ENCODE data around the gene TEX264.

Gene TEX264

GRCh38 chr3:51722362-51722761, 51.3 kb downstream of the TEX264 start:
- no peak for DNase-seq (ENCODE audit: low read depth, low spot score)
- H3K9ac ChIP-seq (ENCODE audit: insufficient read length, low read depth) = no peak overlapping the region
- H3K4me3 ChIP-seq (ENCODE audit: insufficient read length, low read depth) = no peak overlapping the region
- H3K36me3 ChIP-seq (ENCODE audit: insufficient read depth, insufficient read length, low read length) = no peaks in the 10 kb centered on the region
- no peaks in the 10 kb centered on the region for H3K9me3 ChIP-seq (ENCODE audit: insufficient read depth, low read length)
- peaks cover 2% of the 10 kb centered on the region for H3K4me1 ChIP-seq (ENCODE audit: insufficient read depth, insufficient read length)
- no peak for TF ChIP-seq ZNF274 (IDR thresholded peaks at IDR 0.05; ENCODE audit: low read depth, low read length)
- no peak for TF ChIP-seq SUZ12 (IDR thresholded peaks at IDR 0.05; ENCODE audit: extremely low read depth, insufficient read depth, insufficient read length)
- no peak for TF ChIP-seq YY1 (IDR thresholded peaks at IDR 0.05; ENCODE audit: insufficient read depth, insufficient read length)
- no peaks in the 10 kb centered on the region for H3K27me3 ChIP-seq (ENCODE audit: insufficient read depth, insufficient read length)

DNA sequence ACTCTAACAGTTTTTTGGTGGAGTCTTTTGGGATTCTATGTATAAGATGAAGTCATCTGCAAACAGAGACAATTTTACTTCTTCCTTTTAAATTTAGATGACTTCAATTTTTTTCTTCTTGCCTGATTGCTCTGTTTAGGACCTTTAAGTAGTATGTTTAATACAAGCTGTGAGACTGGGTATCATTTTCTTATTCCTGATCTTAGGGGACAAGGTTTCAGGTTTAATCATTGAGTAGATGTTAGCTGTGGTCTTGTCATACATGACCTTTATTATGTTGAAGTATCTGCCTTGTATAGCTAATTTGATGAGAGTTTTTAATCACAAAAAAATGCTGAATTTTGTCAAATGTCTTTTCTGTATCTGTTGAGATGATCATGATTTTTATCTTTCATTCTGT, 56.4 kb downstream of the TEX264 start:
- no peak for DNase-seq (ENCODE audit: low read depth, low spot score)
- no peak overlapping the region for H3K9ac ChIP-seq (ENCODE audit: insufficient read length, low read depth)
- no peaks in the 10 kb centered on the region for H3K9me3 ChIP-seq (ENCODE audit: insufficient read depth, low read length)
- no peak overlapping the region for H3K4me3 ChIP-seq (ENCODE audit: insufficient read length, low read depth)
- H3K27me3 ChIP-seq (ENCODE audit: insufficient read depth, insufficient read length) = no peaks in the 10 kb centered on the region
- no peaks in the 10 kb centered on the region for H3K36me3 ChIP-seq (ENCODE audit: insufficient read depth, insufficient read length, low read length)
- no peaks in the 10 kb centered on the region for H3K4me1 ChIP-seq (ENCODE audit: insufficient read depth, insufficient read length)
- TF ChIP-seq ZNF274 (IDR thresholded peaks at IDR 0.05; ENCODE audit: low read depth, low read length) (no peak), SUZ12 (IDR thresholded peaks at IDR 0.05; ENCODE audit: extremely low read depth, insufficient read depth, insufficient read length) (no peak), YY1 (IDR thresholded peaks at IDR 0.05; ENCODE audit: insufficient read depth, insufficient read length) (no peak)

GRCh38 chr3:51729042-51729633, 58.1 kb downstream of the TEX264 start:
- Histone ChIP-seq H3K4me3 (ENCODE audit: insufficient read length, low read depth) (no peak overlapping the region), H3K9ac (ENCODE audit: insufficient read length, low read depth) (no peak overlapping the region), H3K4me1 (ENCODE audit: insufficient read depth, insufficient read length) (no peaks in the 10 kb centered on the region), H3K27me3 (ENCODE audit: insufficient read depth, insufficient read length) (no peaks in the 10 kb centered on the region), H3K9me3 (ENCODE audit: insufficient read depth, low read length) (no peaks in the 10 kb centered on the region), H3K36me3 (ENCODE audit: insufficient read depth, insufficient read length, low read length) (no peaks in the 10 kb centered on the region)
- TF ChIP-seq YY1 (IDR thresholded peaks at IDR 0.05; ENCODE audit: insufficient read depth, insufficient read length) (no peak), ZNF274 (IDR thresholded peaks at IDR 0.05; ENCODE audit: low read depth, low read length) (no peak), SUZ12 (IDR thresholded peaks at IDR 0.05; ENCODE audit: extremely low read depth, insufficient read depth, insufficient read length) (no peak)
- DNase-seq (ENCODE audit: low read depth, low spot score) = no peak

- no peaks in the 10 kb centered on the region for H3K36me3 ChIP-seq (ENCODE audit: insufficient read depth, insufficient read length, low read length)
- no peak for DNase-seq (ENCODE audit: low read depth, low spot score)
- no peaks in the 10 kb centered on the region for H3K4me1 ChIP-seq (ENCODE audit: insufficient read depth, insufficient read length)
- H3K4me3 ChIP-seq (ENCODE audit: insufficient read length, low read depth) = no peak overlapping the region
- no peaks in the 10 kb centered on the region for H3K9me3 ChIP-seq (ENCODE audit: insufficient read depth, low read length)
- no peak for TF ChIP-seq SUZ12 (IDR thresholded peaks at IDR 0.05; ENCODE audit: extremely low read depth, insufficient read depth, insufficient read length)
- no peak for TF ChIP-seq ZNF274 (IDR thresholded peaks at IDR 0.05; ENCODE audit: low read depth, low read length)
- no peak for TF ChIP-seq YY1 (IDR thresholded peaks at IDR 0.05; ENCODE audit: insufficient read depth, insufficient read length)
- H3K27me3 ChIP-seq (ENCODE audit: insufficient read depth, insufficient read length) = no peaks in the 10 kb centered on the region
- no peak overlapping the region for H3K9ac ChIP-seq (ENCODE audit: insufficient read length, low read depth)
These were observed 63.0 kb downstream of the TEX264 start for GRCh38 chr3:51733859-51734571.

DNA sequence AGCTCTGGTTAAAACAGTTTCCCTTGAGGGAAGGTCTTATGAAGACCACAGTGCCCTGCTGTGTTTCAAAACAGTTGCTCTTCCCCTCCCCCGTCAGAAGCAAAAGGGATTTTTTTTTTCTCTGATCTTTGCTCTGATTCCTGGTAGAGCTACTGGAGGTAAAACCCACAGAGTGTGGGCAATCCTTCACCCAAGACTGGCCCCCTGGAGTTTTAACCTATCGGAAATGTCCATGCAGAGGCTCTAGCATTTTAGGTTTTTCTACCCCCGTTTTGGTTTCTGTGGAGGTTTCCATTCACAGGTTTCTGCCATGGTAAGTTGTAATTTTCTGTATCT, 63.5 kb downstream of the TEX264 start:
- no peak overlapping the region for H3K4me3 ChIP-seq (ENCODE audit: insufficient read length, low read depth)
- H3K27me3 ChIP-seq (ENCODE audit: insufficient read depth, insufficient read length) = no peaks in the 10 kb centered on the region
- H3K9ac ChIP-seq (ENCODE audit: insufficient read length, low read depth) = no peak overlapping the region
- no peaks in the 10 kb centered on the region for H3K4me1 ChIP-seq (ENCODE audit: insufficient read depth, insufficient read length)
- H3K9me3 ChIP-seq (ENCODE audit: insufficient read depth, low read length) = no peaks in the 10 kb centered on the region
- peak; percentile 16 for DNase-seq (ENCODE audit: low read depth, low spot score)
- TF ChIP-seq ZNF274 (IDR thresholded peaks at IDR 0.05; ENCODE audit: low read depth, low read length) (no peak), SUZ12 (IDR thresholded peaks at IDR 0.05; ENCODE audit: extremely low read depth, insufficient read depth, insufficient read length) (no peak), YY1 (IDR thresholded peaks at IDR 0.05; ENCODE audit: insufficient read depth, insufficient read length) (no peak)
- H3K36me3 ChIP-seq (ENCODE audit: insufficient read depth, insufficient read length, low read length) = no peaks in the 10 kb centered on the region

GRCh38 chr3:51735039-51735438, 64.0 kb downstream of the TEX264 start:
- no peaks in the 10 kb centered on the region for H3K36me3 ChIP-seq (ENCODE audit: insufficient read depth, insufficient read length, low read length)
- no peaks in the 10 kb centered on the region for H3K9me3 ChIP-seq (ENCODE audit: insufficient read depth, low read length)
- no peak overlapping the region for H3K9ac ChIP-seq (ENCODE audit: insufficient read length, low read depth)
- H3K4me3 ChIP-seq (ENCODE audit: insufficient read length, low read depth) = no peak overlapping the region
- DNase-seq (ENCODE audit: low read depth, low spot score) = no peak
- TF ChIP-seq YY1 (IDR thresholded peaks at IDR 0.05; ENCODE audit: insufficient read depth, insufficient read length) (no peak), ZNF274 (IDR thresholded peaks at IDR 0.05; ENCODE audit: low read depth, low read length) (no peak), SUZ12 (IDR thresholded peaks at IDR 0.05; ENCODE audit: extremely low read depth, insufficient read depth, insufficient read length) (no peak)
- no peaks in the 10 kb centered on the region for H3K4me1 ChIP-seq (ENCODE audit: insufficient read depth, insufficient read length)
- no peaks in the 10 kb centered on the region for H3K27me3 ChIP-seq (ENCODE audit: insufficient read depth, insufficient read length)

- H3K27me3 ChIP-seq (ENCODE audit: insufficient read depth, insufficient read length) = no peaks in the 10 kb centered on the region
- H3K4me3 ChIP-seq (ENCODE audit: insufficient read length, low read depth) = no peak overlapping the region
- no peak overlapping the region for H3K9ac ChIP-seq (ENCODE audit: insufficient read length, low read depth)
- no peaks in the 10 kb centered on the region for H3K9me3 ChIP-seq (ENCODE audit: insufficient read depth, low read length)
- DNase-seq (ENCODE audit: low read depth, low spot score) = no peak
- TF ChIP-seq SUZ12 (IDR thresholded peaks at IDR 0.05; ENCODE audit: extremely low read depth, insufficient read depth, insufficient read length) (no peak), YY1 (IDR thresholded peaks at IDR 0.05; ENCODE audit: insufficient read depth, insufficient read length) (no peak), ZNF274 (IDR thresholded peaks at IDR 0.05; ENCODE audit: low read depth, low read length) (no peak)
- H3K36me3 ChIP-seq (ENCODE audit: insufficient read depth, insufficient read length, low read length) = no peaks in the 10 kb centered on the region
- no peaks in the 10 kb centered on the region for H3K4me1 ChIP-seq (ENCODE audit: insufficient read depth, insufficient read length)
These were observed 64.9 kb downstream of the TEX264 start for GRCh38 chr3:51735950-51736349.
